IPS-20b (cell line): ENCODE data around the gene EIF5B.

ENCODE experiments used
- H3K27ac ChIP-seq: one replicate; pipeline ENCODE4 v1.5.1; 2013; ENCODE audit warnings: low read length
- H3K27me3 ChIP-seq: 2 replicates; pipeline ENCODE4 v1.6.1; 2013; ENCODE audit warnings: mild to moderate bottlenecking, low read length, inconsistent platforms; ENCODE audit not compliant: insufficient read depth
- H3K36me3 ChIP-seq: 2 replicates; pipeline ENCODE4 v1.6.1; 2013; ENCODE audit warnings: low read depth, mild to moderate bottlenecking, inconsistent platforms, low read length, moderate library complexity; ENCODE audit not compliant: insufficient read depth
- H3K4me1 ChIP-seq: 2 replicates; pipeline ENCODE4 v1.6.1; 2013; ENCODE audit warnings: mild to moderate bottlenecking, control low read depth, inconsistent platforms, low read length, moderate library complexity; ENCODE audit not compliant: insufficient read depth
- H3K4me3 ChIP-seq: 2 replicates; pipeline ENCODE4 v1.5.1; 2013; ENCODE audit warnings: mild to moderate bottlenecking, low read length, inconsistent platforms
- H3K9ac ChIP-seq: 2 replicates; pipeline ENCODE4 v1.6.1; 2013; ENCODE audit warnings: low read depth, mild to moderate bottlenecking, inconsistent platforms, low read length, moderate library complexity
- H3K9me3 ChIP-seq: 2 replicates; pipeline ENCODE4 v1.6.1; 2013; ENCODE audit warnings: mild to moderate bottlenecking, low read depth, low read length, inconsistent platforms; ENCODE audit not compliant: insufficient read depth

Gene EIF5B

GRCh38 chr2:99417396-99417795 lies 80.2 kb downstream of the EIF5B start:
- Histone ChIP-seq H3K27me3 (no peaks in the 10 kb centered on the region), H3K4me1 (no peaks in the 10 kb centered on the region), H3K36me3 (peaks cover 99% of the 10 kb centered on the region), H3K9me3 (no peaks in the 10 kb centered on the region), H3K9ac (no peak overlapping the region), H3K27ac (no peak overlapping the region), H3K4me3 (no peak overlapping the region)

- H3K27ac ChIP-seq = no peak overlapping the region
- H3K4me3 ChIP-seq = no peak overlapping the region
- H3K27me3 ChIP-seq = no peaks in the 10 kb centered on the region
- H3K36me3 ChIP-seq = peaks cover 96% of the 10 kb centered on the region
- no peaks in the 10 kb centered on the region for H3K9me3 ChIP-seq
- H3K4me1 ChIP-seq = no peaks in the 10 kb centered on the region
- H3K9ac ChIP-seq = no peak overlapping the region
These were observed 82.8 kb downstream of the EIF5B start for GRCh38 chr2:99420031-99420430.

DNA sequence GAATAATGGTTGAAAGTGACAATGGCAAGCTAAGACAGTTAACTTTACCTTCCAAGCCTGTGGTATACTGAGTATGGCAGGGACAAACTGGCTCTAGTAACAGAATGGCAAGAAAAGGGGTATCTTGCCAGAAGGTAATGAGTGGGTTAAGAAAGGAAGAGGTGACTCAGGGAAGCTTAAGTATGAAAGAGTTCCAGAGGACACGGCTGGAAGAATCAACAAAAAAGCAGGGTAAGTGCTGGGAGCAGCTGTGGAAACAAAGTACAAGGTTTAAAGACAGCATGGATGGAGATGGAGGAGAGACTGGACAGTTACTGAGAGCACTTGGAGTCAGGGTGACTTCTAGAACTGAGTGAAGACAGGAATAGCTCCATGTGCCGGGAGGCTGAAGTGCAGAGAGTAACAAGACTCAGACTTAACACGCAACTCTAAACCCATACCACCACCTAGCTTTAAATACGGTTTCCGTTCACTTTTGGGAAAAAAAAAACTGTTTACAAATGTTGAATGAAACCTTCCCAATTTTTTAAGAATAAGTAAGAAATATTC lies 83.6 kb downstream of the EIF5B start:
- Histone ChIP-seq H3K4me1 (no peaks in the 10 kb centered on the region), H3K4me3 (no peak overlapping the region), H3K9me3 (no peaks in the 10 kb centered on the region), H3K9ac (no peak overlapping the region), H3K27ac (no peak overlapping the region), H3K27me3 (no peaks in the 10 kb centered on the region), H3K36me3 (peaks cover 93% of the 10 kb centered on the region)

- Histone ChIP-seq H3K27me3 (no peaks in the 10 kb centered on the region), H3K36me3 (peaks cover 88% of the 10 kb centered on the region), H3K9ac (no peak overlapping the region), H3K9me3 (no peaks in the 10 kb centered on the region), H3K4me3 (no peak overlapping the region), H3K27ac (no peak overlapping the region), H3K4me1 (no peaks in the 10 kb centered on the region)
These were observed 84.3 kb downstream of the EIF5B start for GRCh38 chr2:99421469-99421868.

GRCh38 chr2:99422599-99422998 lies 85.4 kb downstream of the EIF5B start:
- no peaks in the 10 kb centered on the region for H3K4me1 ChIP-seq
- H3K9me3 ChIP-seq = no peaks in the 10 kb centered on the region
- H3K27me3 ChIP-seq = no peaks in the 10 kb centered on the region
- no peak overlapping the region for H3K9ac ChIP-seq
- peaks cover 87% of the 10 kb centered on the region for H3K36me3 ChIP-seq
- no peak overlapping the region for H3K27ac ChIP-seq
- H3K4me3 ChIP-seq = no peak overlapping the region

GRCh38 chr2:99424371-99424770 lies 87.2 kb downstream of the EIF5B start:
- H3K4me1 ChIP-seq = no peaks in the 10 kb centered on the region
- H3K27me3 ChIP-seq = no peaks in the 10 kb centered on the region
- no peak overlapping the region for H3K9ac ChIP-seq
- peaks cover 85% of the 10 kb centered on the region for H3K36me3 ChIP-seq
- no peak overlapping the region for H3K4me3 ChIP-seq
- no peak overlapping the region for H3K27ac ChIP-seq
- H3K9me3 ChIP-seq = no peaks in the 10 kb centered on the region

GRCh38 chr2:99425022-99425421 lies 87.8 kb downstream of the EIF5B start:
- Histone ChIP-seq H3K9ac (no peak overlapping the region), H3K4me3 (no peak overlapping the region), H3K9me3 (no peaks in the 10 kb centered on the region), H3K36me3 (peaks cover 85% of the 10 kb centered on the region), H3K27ac (no peak overlapping the region), H3K4me1 (no peaks in the 10 kb centered on the region), H3K27me3 (no peaks in the 10 kb centered on the region)

DNA sequence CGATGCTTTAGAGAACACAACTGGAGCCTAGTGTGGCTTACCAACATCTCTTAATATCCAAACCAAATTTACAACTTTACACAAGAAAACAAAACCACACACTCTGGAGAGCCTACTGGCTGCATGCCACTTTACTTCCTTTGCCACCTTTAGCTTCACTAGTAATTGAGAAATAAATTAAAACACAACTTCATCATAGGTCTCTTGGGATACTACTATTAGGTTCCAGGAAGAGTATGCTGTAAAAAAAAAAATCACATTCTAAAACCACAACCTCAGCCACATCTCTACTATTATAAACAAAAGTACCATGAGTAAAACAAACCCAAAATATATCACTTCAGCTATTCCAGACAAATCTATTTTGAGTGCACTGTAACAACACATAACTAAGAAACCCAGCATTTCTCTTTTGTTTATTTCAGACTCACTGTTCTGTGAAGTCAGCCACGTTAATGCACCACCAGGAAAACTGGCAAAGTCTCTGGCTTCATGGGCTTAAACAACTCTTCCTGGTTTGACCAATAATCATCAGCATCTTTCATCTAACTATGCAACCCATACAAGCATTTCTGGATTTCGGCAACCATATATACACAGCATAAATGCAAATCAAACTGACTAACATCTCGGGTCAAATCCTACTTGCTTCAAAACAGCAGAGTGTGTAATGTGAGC lies 93.6 kb downstream of the EIF5B start:
- H3K4me3 ChIP-seq = no peak overlapping the region
- no peaks in the 10 kb centered on the region for H3K9me3 ChIP-seq
- no peaks in the 10 kb centered on the region for H3K4me1 ChIP-seq
- peaks cover 78% of the 10 kb centered on the region for H3K36me3 ChIP-seq
- H3K9ac ChIP-seq = no peak overlapping the region
- H3K27me3 ChIP-seq = no peaks in the 10 kb centered on the region
- H3K27ac ChIP-seq = no peak overlapping the region

DNA sequence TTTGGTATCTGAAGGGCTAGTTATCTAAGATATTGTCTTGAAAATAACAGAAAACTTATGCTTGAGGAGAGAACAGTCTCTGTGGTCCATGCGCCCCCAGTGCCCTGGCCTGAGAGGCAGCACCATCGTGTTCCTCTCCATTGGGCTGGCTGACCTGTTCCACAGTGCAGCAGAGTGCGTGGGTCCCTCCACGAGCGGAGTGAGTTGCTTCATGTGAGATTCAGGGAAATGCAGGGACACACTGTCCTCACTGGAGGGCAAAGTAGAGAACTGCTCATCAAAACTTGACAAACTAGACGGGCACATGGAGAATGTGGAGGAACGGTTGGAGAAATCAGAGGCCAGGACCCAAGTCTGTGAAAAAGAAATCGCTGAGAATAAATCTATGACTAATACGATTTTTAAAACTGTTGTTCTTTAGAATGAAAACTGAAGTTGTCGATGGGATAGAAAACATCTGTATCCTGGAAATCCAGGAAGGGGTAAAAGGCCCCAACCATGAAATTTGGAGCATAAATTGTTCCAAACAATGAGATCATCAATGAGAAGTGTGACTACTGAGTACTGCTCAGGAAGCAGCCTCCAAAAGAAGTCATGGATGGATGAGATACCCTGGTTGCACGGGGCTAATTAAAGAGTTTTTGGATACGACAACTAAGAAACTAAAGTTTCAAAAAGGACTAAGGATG lies 94.5 kb downstream of the EIF5B start:
- Histone ChIP-seq H3K4me3 (no peak overlapping the region), H3K27ac (no peak overlapping the region), H3K9ac (no peak overlapping the region), H3K36me3 (peaks cover 74% of the 10 kb centered on the region), H3K27me3 (no peaks in the 10 kb centered on the region), H3K9me3 (no peaks in the 10 kb centered on the region), H3K4me1 (no peaks in the 10 kb centered on the region)

DNA sequence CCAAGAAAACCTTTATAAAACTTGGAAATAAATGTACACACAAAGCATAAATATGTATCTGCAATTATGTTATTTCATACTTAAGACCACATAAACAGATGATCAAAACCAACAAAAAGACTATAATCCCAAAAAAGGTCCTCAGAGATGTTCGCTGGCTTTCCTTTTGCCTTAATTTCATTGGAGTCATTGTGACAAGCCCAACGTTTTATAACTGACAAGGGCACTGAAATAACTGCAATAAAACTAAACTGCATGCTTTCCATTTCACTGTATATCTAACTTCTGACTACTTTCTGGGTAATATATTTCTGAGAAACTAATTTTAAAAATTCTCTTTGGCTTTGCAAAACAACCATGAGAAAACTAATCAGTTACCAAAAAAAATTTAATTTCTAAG lies 96.2 kb downstream of the EIF5B start:
- H3K4me1 ChIP-seq = no peaks in the 10 kb centered on the region
- H3K27ac ChIP-seq = no peak overlapping the region
- no peak overlapping the region for H3K4me3 ChIP-seq
- H3K27me3 ChIP-seq = no peaks in the 10 kb centered on the region
- H3K9ac ChIP-seq = no peak overlapping the region
- no peaks in the 10 kb centered on the region for H3K9me3 ChIP-seq
- H3K36me3 ChIP-seq = peaks cover 74% of the 10 kb centered on the region

DNA sequence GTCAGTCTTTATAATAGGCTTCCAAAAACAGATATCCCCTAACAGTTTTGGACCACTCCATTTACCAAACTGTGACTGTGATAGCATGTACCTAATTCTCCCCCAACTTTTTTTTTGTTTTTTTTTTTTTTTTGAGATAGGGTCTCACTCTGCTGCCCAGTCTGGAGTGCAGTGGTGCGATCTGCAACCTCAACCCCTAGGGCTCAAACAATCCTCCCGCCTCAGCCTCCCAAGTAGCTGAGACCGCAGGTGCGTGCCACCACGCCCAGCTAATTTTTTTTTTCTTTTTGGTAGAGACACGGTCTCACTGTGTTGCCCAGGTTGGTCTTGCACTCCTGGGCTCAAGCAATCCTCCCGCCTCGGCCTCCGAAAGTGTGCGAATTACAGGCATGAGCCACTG lies 99.7 kb downstream of the EIF5B start:
- Histone ChIP-seq H3K27ac (no peak overlapping the region), H3K27me3 (no peaks in the 10 kb centered on the region), H3K9ac (no peak overlapping the region), H3K4me3 (no peak overlapping the region), H3K9me3 (no peaks in the 10 kb centered on the region), H3K4me1 (peaks cover 25% of the 10 kb centered on the region), H3K36me3 (peaks cover 59% of the 10 kb centered on the region)

- Histone ChIP-seq H3K4me3 (peak overlapping the region; percentile 47), H3K9me3 (no peaks in the 10 kb centered on the region), H3K27ac (no peak overlapping the region), H3K4me1 (peaks cover 25% of the 10 kb centered on the region), H3K36me3 (peaks cover 45% of the 10 kb centered on the region), H3K9ac (no peak overlapping the region), H3K27me3 (no peaks in the 10 kb centered on the region)
These were observed 102.8 kb downstream of the EIF5B start for GRCh38 chr2:99439971-99440505.
